WI38 (cell line): Measurements from ENCODE around the gene HTR4.

Experiments
- H3K4me3 ChIP-seq: 2 replicates; pipeline ENCODE4 v1.5.1; 2011; ENCODE audit warnings: low read depth, mild to moderate bottlenecking, control low read depth, low read length
- TF ChIP-seq, protein P1 (sequence below): IDR thresholded peaks from 2 replicates; pipeline ENCODE4 v1.5.1; 2012; ENCODE audit warnings: low read depth, mild to moderate bottlenecking, control low read depth, low read length

Gene HTR4

DNA sequence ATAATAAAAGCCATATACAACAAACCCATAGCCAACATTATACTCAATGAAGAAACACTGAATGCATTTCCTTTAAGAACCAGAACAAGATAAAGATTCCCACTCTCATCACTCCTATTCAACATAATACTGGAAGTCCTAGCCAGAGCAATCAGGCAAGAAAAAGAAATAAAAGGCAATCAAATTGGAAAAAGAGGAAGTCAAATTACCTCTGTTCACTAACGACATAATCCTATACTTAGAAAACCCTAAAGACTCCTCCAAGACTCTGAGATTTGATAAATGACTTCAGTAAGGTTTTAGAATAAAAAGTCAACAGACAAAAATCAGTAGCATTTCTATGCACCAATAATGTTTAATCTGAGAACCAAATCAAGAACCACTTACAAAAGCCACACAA, 36.6 kb upstream of the HTR4 start:
- no peak overlapping the region for H3K4me3 ChIP-seq
- TF ChIP-seq, protein P1, sequence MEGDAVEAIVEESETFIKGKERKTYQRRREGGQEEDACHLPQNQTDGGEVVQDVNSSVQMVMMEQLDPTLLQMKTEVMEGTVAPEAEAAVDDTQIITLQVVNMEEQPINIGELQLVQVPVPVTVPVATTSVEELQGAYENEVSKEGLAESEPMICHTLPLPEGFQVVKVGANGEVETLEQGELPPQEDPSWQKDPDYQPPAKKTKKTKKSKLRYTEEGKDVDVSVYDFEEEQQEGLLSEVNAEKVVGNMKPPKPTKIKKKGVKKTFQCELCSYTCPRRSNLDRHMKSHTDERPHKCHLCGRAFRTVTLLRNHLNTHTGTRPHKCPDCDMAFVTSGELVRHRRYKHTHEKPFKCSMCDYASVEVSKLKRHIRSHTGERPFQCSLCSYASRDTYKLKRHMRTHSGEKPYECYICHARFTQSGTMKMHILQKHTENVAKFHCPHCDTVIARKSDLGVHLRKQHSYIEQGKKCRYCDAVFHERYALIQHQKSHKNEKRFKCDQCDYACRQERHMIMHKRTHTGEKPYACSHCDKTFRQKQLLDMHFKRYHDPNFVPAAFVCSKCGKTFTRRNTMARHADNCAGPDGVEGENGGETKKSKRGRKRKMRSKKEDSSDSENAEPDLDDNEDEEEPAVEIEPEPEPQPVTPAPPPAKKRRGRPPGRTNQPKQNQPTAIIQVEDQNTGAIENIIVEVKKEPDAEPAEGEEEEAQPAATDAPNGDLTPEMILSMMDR = no peak

DNA sequence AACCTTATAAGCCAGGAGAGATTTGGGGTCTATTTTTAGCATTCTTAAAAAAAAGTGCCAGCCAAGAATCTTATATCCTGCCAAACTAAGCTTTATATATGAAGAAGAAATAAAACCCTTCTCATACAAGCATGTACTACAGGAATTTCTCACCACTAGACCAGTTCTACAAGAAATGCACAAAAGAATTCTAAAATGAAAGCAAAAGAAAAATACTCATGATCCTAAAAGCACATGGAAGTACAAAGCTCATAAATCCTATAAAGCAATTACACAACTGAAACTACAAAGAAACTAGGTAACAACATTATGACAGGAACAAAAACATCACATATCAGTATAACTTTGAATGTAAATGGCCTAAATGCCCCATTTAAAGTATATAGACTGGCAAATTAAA, 34.5 kb upstream of the HTR4 start:
- no peak overlapping the region for H3K4me3 ChIP-seq
- TF ChIP-seq, protein P1 = no peak

DNA sequence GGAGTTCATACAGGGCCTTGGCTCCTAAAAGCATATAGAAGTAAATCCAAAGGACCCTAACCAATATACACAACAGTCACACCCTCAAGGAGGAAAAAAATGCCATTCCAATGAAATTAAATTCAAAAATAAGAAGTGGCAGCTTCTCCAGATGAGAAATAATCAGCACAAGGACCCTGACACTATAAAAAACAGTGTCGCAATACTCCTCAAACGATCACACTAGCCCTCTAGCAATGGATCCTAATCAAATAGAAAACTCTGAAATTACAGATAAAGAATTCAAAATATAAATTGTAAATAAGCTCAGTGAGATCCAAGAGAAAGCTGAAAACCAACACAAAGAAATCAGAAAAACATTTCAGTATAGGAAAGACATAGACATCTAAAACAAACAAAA, 33.5 kb upstream of the HTR4 start:
- no peak overlapping the region for H3K4me3 ChIP-seq
- TF ChIP-seq, protein P1 = no peak

DNA sequence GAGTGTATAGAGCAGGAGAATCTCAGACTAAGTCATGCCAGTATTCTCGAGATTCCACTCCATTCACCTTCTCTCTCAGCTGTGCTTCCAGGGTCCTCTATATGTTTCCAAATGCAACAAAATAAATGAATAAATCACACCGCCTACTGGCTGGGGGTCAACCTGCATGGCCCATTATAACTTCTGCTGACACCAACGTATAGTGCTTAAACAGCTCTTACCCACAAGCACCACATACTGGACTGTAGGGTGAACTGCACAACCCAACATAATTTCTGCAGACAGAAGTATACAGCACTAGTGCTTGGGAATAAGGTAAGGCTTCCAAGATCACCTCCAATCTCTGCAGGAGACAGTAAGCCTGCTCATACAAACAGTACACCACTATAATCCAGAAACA, 33.1 kb upstream of the HTR4 start:
- TF ChIP-seq, protein P1 = peak; percentile 31
- no peak overlapping the region for H3K4me3 ChIP-seq

DNA sequence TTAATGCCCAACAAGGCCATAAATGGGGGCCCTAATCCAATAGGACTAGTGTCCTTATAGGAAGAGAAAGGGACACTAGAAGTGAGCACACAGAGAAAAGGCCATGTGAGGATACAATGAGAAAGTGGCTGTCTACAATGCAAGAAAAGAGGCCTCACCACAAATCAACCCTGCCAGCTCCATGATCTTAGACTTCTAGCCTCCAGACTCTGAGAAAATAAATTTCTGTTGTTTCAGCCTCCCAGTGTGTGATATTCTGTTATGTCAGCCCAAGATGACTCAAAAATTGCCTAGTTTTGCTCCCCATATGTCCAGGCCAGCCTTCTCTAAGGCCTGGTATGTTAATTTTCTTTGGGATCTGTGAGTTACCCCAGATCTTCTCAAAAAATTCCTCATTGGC, 32.3 kb upstream of the HTR4 start:
- no peak overlapping the region for H3K4me3 ChIP-seq
- TF ChIP-seq, protein P1 = no peak

DNA sequence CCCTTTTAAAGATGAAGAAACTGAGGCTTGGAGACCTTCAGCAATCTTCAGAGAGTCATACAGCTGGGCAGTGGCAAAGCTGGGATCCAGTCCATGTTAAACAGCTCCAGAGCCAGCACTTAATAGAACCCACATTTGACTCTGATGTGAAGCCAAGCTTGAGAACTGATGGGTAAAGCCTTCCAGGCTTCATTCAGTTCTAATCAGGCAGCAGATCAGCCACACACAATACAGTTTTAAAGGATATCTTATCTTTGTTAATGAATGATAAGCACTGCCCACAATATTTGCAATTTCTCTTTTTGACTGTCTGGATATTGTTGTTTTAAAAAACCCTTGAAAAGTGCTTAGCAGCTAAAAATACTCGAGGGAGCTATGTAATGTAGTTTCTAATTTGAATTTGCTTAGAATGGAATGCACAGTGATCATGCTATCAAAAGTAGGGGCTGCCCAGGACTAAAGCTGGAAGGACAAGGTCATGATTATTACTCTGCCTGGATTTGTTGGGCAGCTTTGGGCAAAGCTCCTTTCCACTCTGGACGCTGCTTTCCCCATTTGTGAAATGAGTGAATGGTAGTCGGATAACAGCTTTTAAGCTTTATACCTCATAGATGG, 31.3 kb upstream of the HTR4 start:
- no peak overlapping the region for H3K4me3 ChIP-seq
- TF ChIP-seq, protein P1 = no peak

DNA sequence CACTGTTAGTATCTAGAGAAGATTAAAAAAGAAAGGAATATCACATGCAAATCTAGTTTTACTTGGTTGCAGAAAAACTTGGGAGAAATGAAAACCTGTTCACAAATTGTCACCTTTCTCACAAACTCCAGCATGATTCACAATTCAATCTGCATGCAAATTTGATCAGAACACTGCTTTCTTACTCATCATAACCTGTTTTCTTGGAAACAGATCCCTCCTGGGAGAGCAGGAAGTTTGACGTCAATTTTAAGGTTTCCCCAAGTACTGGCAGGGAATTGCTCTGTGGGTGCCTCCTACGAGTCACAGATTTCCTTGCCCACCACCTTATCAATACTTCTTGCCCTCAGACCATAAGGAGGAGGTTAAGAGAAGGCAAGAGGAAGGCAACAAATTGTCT, 30.2 kb upstream of the HTR4 start:
- TF ChIP-seq, protein P1 = no peak

More for the DNA sequence above, 30.2 kb upstream of the HTR4 start:
- H3K4me3 ChIP-seq = no peak overlapping the region
